HepG2 (cell line): ENCODE data around the gene WDR54. TPM values are rescaled to one million over a fixed set of nuclear protein-coding genes. Genes with fewer than 3 reads are reported as not detected.

Experiments used
- CEBPZ ChIP-seq: IDR thresholded peaks from 2 replicates; pipeline ENCODE4 v1.6.1; 2012; ENCODE audit warnings: low read length, improper control_type of control experiment
- FIP1L1 ChIP-seq: fragments of 200-400 bp; formaldehyde crosslinking; IDR thresholded peaks from 2 replicates; pipeline ENCODE4 v1.6.1; 2018; ENCODE audit warnings: low read depth, mild to moderate bottlenecking, low read length, moderate library complexity, borderline replicate concordance; ENCODE audit not compliant: insufficient read depth
- FOXP4 ChIP-seq: sonication (generic); formaldehyde crosslinking; IDR thresholded peaks from 2 replicates; pipeline ENCODE4 v1.4.0; 2020; ENCODE audit warnings: missing genetic modification reagents
- GATAD1 ChIP-seq: IDR thresholded peaks from 2 replicates; pipeline ENCODE4 v1.6.1; 2016; ENCODE audit warnings: missing genetic modification reagents, missing compliant biosample characterization
- HMGA1 ChIP-seq: sonication (generic); formaldehyde crosslinking; conservative IDR thresholded peaks from 2 replicates; pipeline ENCODE4 v1.4.0; 2020; ENCODE audit warnings: missing genetic modification reagents
- LBX2 ChIP-seq: sonication (generic); formaldehyde crosslinking; IDR thresholded peaks from 2 replicates; pipeline ENCODE4 v1.5.0; 2020; ENCODE audit warnings: missing genetic modification reagents, mild to moderate bottlenecking, borderline replicate concordance
- LRRFIP1 ChIP-seq: sonication (generic); formaldehyde crosslinking; conservative IDR thresholded peaks from 2 replicates; pipeline ENCODE4 v1.4.0; 2020; ENCODE audit warnings: missing genetic modification reagents
- MAFF ChIP-seq: IDR thresholded peaks from 2 replicates; pipeline ENCODE4 v1.6.1; 2011; ENCODE audit warnings: low read depth, low read length, improper control_type of control experiment
- MAX ChIP-seq: IDR thresholded peaks from 2 replicates; pipeline ENCODE4 v1.6.1; 2012; ENCODE audit warnings: inconsistent platforms
- PAF1 ChIP-seq: IDR thresholded peaks from 2 replicates; pipeline ENCODE4 v1.6.1; 2016; ENCODE audit warnings: missing genetic modification reagents, missing compliant biosample characterization
- POLR2G ChIP-seq: fragments of 200-400 bp; formaldehyde crosslinking; IDR thresholded peaks from 2 replicates; pipeline ENCODE4 v1.6.1; 2018; ENCODE audit warnings: mild to moderate bottlenecking, low read depth, low read length, moderate library complexity
- RBM39 ChIP-seq: fragments of 200-400 bp; formaldehyde crosslinking; IDR thresholded peaks from one replicate; pipeline ENCODE4 v1.6.1; 2018; ENCODE audit warnings: antibody characterized with exemption, mild to moderate bottlenecking, low read depth, low read length; ENCODE audit not compliant: poor library complexity, severe bottlenecking
- SMYD3 ChIP-seq: sonication (generic); formaldehyde crosslinking; IDR thresholded peaks from 2 replicates; pipeline ENCODE4 v1.8.1; 2023; ENCODE audit warnings: mild to moderate bottlenecking, missing genetic modification reagents
- TBX2 ChIP-seq: sonication (generic); formaldehyde crosslinking; IDR thresholded peaks from 2 replicates; pipeline ENCODE4 v1.5.0; 2020; ENCODE audit warnings: missing genetic modification reagents, mild to moderate bottlenecking, borderline replicate concordance
- U2AF1 ChIP-seq: fragments of 200-400 bp; formaldehyde crosslinking; optimal IDR thresholded peaks from 2 replicates; pipeline ENCODE3; 2017; ENCODE audit warnings: mild to moderate bottlenecking, low read depth, low read length
- ZEB1 ChIP-seq: IDR thresholded peaks from 2 replicates; pipeline ENCODE4 v1.6.1; 2012; ENCODE audit warnings: mild to moderate bottlenecking, low read depth, inconsistent platforms; ENCODE audit not compliant: insufficient replicate concordance
- ZNF512 ChIP-seq: sonication (generic); formaldehyde crosslinking; IDR thresholded peaks from 2 replicates; pipeline ENCODE4 v1.4.0; 2020; ENCODE audit warnings: mild to moderate bottlenecking, missing genetic modification reagents
- ZNF576 ChIP-seq: sonication (generic); formaldehyde crosslinking; IDR thresholded peaks from 2 replicates; pipeline ENCODE4 v1.4.0; 2020; ENCODE audit warnings: mild to moderate bottlenecking, missing genetic modification reagents
- ZNF761 ChIP-seq: sonication (generic); formaldehyde crosslinking; conservative IDR thresholded peaks from 2 replicates; pipeline ENCODE4 v1.4.0; 2020; ENCODE audit warnings: mild to moderate bottlenecking, missing genetic modification reagents
- polyA plus RNA-seq, 8 experiments: library from polyadenylated mRNA; depleted of rRNA in 3 of 8; stranded (reverse) in 7 of 8; unstranded in 1 of 8; fragments of >200 nt; fragmentation: Illumina TruSeq in 4 of 8; extraction: Trizol in 4 of 8; gene quantifications; 2 replicates each; pipeline versions ENCODE4 v1.2.1 to v1.2.3, GENCODE V29; 2011 to 2016; ENCODE audit warnings: low read depth in 4 of 8, missing spikeins in 1 of 8, mixed read lengths in 1 of 8; ENCODE audit not compliant: insufficient read depth in 1 of 8
- total RNA-seq, 5 experiments: library from RNA; depleted of rRNA; stranded (reverse); fragments of >200 nt; fragmentation: Illumina TruSeq; extraction: Trizol; gene quantifications; 2 replicates each; pipeline ENCODE4 v1.2.3, GENCODE V29; 2016; ENCODE audit warnings: low read depth in 1 of 5

The WDR54 gene
- total and polyA plus RNA-seq, 2 of the 13 experiments (the other 11 are each of a cell fraction or from before 2014, with no cell fraction given): 2.0 to 17.3 TPM

GRCh38 chr2:74425523-74425922, 4.0 kb downstream of the WDR54 start (continued):
- TF ChIP-seq PAF1 (CRISPR knock-in tag) (no peak; the same call in 1 of the 2 replicates), ZNF512 (CRISPR knock-in tag) (no peak), HMGA1 (no peak), FIP1L1 (no peak), LRRFIP1 (no peak), GATAD1 (no peak), CEBPZ (no peak), MAX (0 out of 2 replicates have a peak, but pooled peaks have one; percentile 22), ZEB1 (peak; percentile 60), LBX2 (CRISPR knock-in tag) (no peak), SMYD3 (0 out of 2 replicates have a peak, but pooled peaks have one; percentile 47), RBM39 (no peak), MAFF (no peak), ZNF761 (no peak), POLR2G (peak; percentile 17; the same call in 1 of the 2 replicates), FOXP4 (CRISPR knock-in tag) (no peak), ZNF576 (CRISPR knock-in tag) (no peak), TBX2 (peak; percentile 8; the same call in 1 of the 2 replicates), U2AF1 (peak; percentile 17)
